Neuronal stem cell (in vitro differentiated cells): ENCODE results near the gene SIGLEC1.

Experiments
- DNase-seq: peaks from one replicate; pipeline ENCODE4 v3.0.0-alpha.2; 2013; ENCODE audit warnings: low spot score
- H2AFZ ChIP-seq: one replicate; pipeline ENCODE4 v1.6.1; 2013; ENCODE audit warnings: mild to moderate bottlenecking, low read length, inconsistent platforms
- H2AK5ac ChIP-seq: 2 replicates; pipeline ENCODE4 v1.6.1; 2013; ENCODE audit warnings: low read depth, mild to moderate bottlenecking, inconsistent platforms, low read length, moderate library complexity, mixed read lengths
- H2BK120ac ChIP-seq: 2 replicates; pipeline ENCODE4 v1.6.1; 2013; ENCODE audit warnings: low read depth, mild to moderate bottlenecking, inconsistent platforms, low read length, moderate library complexity, mixed read lengths
- H2BK12ac ChIP-seq: one replicate; pipeline ENCODE4 v1.6.1; 2013; ENCODE audit warnings: low read length, inconsistent platforms
- H2BK15ac ChIP-seq: 2 replicates; pipeline ENCODE4 v1.6.1; 2013; ENCODE audit warnings: mild to moderate bottlenecking, low read length, inconsistent platforms, mixed read lengths
- H2BK5ac ChIP-seq: one replicate; pipeline ENCODE4 v1.6.1; 2013; ENCODE audit warnings: inconsistent platforms, mild to moderate bottlenecking, low read length, moderate library complexity
- H3K14ac ChIP-seq: one replicate; pipeline ENCODE4 v1.6.1; 2013; ENCODE audit warnings: low read length, inconsistent platforms
- H3K18ac ChIP-seq: 2 replicates; pipeline ENCODE4 v1.6.1; 2013; ENCODE audit warnings: low read length, inconsistent platforms
- H3K23ac ChIP-seq: 2 replicates; pipeline ENCODE4 v1.6.1; 2013; ENCODE audit warnings: low read depth, mild to moderate bottlenecking, mixed read lengths, low read length, inconsistent platforms; ENCODE audit not compliant: poor library complexity
- H3K27ac ChIP-seq: replicated peaks from 3 replicates; pipeline ENCODE4 v1.5.1; 2013; ENCODE audit warnings: low read length, inconsistent platforms
- H3K27me3 ChIP-seq, 3 experiments: 2 replicates each; pipeline ENCODE4 v1.6.1; 2013; ENCODE audit warnings: low read length in 3 of 3, mild to moderate bottlenecking in 2 of 3, inconsistent platforms in 1 of 3, low read depth in 1 of 3, mixed read lengths in 1 of 3, moderate library complexity in 1 of 3; ENCODE audit not compliant: control insufficient read depth in 3 of 3, insufficient read depth in 3 of 3
- H3K36me3 ChIP-seq, 2 donors: replicated peaks in 1 of 2; 2 replicates each; pipeline ENCODE4 v1.6.1; 2013; ENCODE audit warnings: low read length in 2 of 2; ENCODE audit not compliant: control insufficient read depth in 2 of 2, insufficient read depth in 2 of 2
- H3K4ac ChIP-seq: 2 replicates; pipeline ENCODE4 v1.6.1; 2013; ENCODE audit warnings: inconsistent platforms, mild to moderate bottlenecking, low read length, moderate library complexity
- H3K4me1 ChIP-seq, 2 donors: 1 replicate in 1 of 2; 2 replicates in 1 of 2; pipeline ENCODE4 v1.6.1; 2013; ENCODE audit warnings: low read length in 2 of 2, low read depth in 1 of 2; ENCODE audit not compliant: control insufficient read depth in 2 of 2, insufficient read depth in 1 of 2
- H3K4me2 ChIP-seq: one replicate; pipeline ENCODE4 v1.6.1; 2013; ENCODE audit warnings: mild to moderate bottlenecking, low read length, inconsistent platforms; ENCODE audit not compliant: insufficient read depth, poor library complexity, severe bottlenecking
- H3K4me3 ChIP-seq, 2 donors: 2 replicates each; pipeline ENCODE4 v1.5.1; 2013; ENCODE audit warnings: low read length in 2 of 2, mild to moderate bottlenecking in 2 of 2, inconsistent platforms in 1 of 2, moderate library complexity in 1 of 2
- H3K79me1 ChIP-seq: one replicate; pipeline ENCODE4 v1.6.1; 2013; ENCODE audit warnings: low read depth, mild to moderate bottlenecking, inconsistent platforms, low read length, moderate library complexity
- H3K9ac ChIP-seq: one replicate; pipeline ENCODE4 v1.6.1; 2013; ENCODE audit warnings: mild to moderate bottlenecking, low read depth, low read length, inconsistent platforms; ENCODE audit not compliant: poor library complexity
- H3K9me3 ChIP-seq, 2 donors: replicated peaks in 1 of 2; 2 replicates each; pipeline versions ENCODE3 to v1.6.1; 2013; ENCODE audit warnings: low read length in 2 of 2, mild to moderate bottlenecking in 2 of 2, inconsistent platforms in 1 of 2, low read depth in 1 of 2, mixed read lengths in 1 of 2, moderate library complexity in 1 of 2; ENCODE audit not compliant: control insufficient read depth in 2 of 2, insufficient read depth in 1 of 2
- H4K8ac ChIP-seq: one replicate; pipeline ENCODE4 v1.6.1; 2013; ENCODE audit warnings: low read depth, mild to moderate bottlenecking, inconsistent platforms, low read length, moderate library complexity
- H4K91ac ChIP-seq: one replicate; pipeline ENCODE4 v1.6.1; 2013; ENCODE audit warnings: low read length, low read depth, mild to moderate bottlenecking, inconsistent platforms; ENCODE audit not compliant: poor library complexity
- WGBS, 2 donors: extraction: QIAGEN DNeasy Blood & Tissue Kit; methylation state at CpG; one replicate each; pipeline ENCODE4 v1.1.7; 2013; ENCODE audit warnings: missing lambda C conversion rate in 2 of 2, mixed read lengths in 1 of 2; ENCODE audit not compliant: insufficient read length in 2 of 2, insufficient replicate concordance in 1 of 2; ENCODE audit errors: extremely low coverage in 2 of 2; 5-methylcytosine and 5-hydroxymethylcytosine counted together

SIGLEC1 gene

DNA sequence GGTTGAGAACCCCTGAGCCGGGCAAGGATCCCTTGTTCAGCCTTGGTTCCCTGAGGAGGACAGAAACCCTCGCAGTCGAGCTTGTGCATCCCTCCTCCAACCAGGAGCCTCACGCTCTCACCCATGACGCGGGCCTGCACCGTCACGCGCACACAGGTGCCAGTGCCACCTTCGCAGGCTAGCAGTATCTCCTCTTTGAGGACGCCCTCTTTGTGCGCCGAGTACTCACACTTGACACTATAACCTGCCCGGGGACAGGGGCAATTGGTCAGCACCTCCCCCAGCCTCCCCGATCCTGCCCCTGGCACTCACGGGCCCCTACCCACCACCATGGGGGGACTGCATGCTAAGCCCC is 41.9 kb upstream of the SIGLEC1 start:
- H3K4ac ChIP-seq = no peak overlapping the region
- no peak overlapping the region for H3K4me2 ChIP-seq
- H3K9me3 ChIP-seq = no peaks in the 10 kb centered on the region
- no peak overlapping the region for H4K8ac ChIP-seq
- no peak overlapping the region for H2AFZ ChIP-seq
- no peak overlapping the region for H3K4me3 ChIP-seq
- no peak for DNase-seq
- no peak overlapping the region for H3K18ac ChIP-seq
- H2AK5ac ChIP-seq = no peak overlapping the region
- H3K9ac ChIP-seq = no peak overlapping the region
- H3K36me3 ChIP-seq = peaks cover 6 to 45% of the 10 kb centered on the region in 2 donors
- H2BK12ac ChIP-seq = no peak overlapping the region
- peaks cover 0 to 36% (median 10%) of the 10 kb centered on the region in 3 experiments for H3K27me3 ChIP-seq
- no peak overlapping the region for H4K91ac ChIP-seq
- peaks cover 0 to 4% of the 10 kb centered on the region in 2 donors for H3K4me1 ChIP-seq
- no peak overlapping the region for H2BK5ac ChIP-seq
- no CpG with 5 or more reads among the region's 16 CpGs for WGBS, 2 donors
- H3K23ac ChIP-seq = no peak overlapping the region
- H3K79me1 ChIP-seq = peaks cover 3% of the 10 kb centered on the region
- H2BK120ac ChIP-seq = no peak overlapping the region
- no peak overlapping the region for H2BK15ac ChIP-seq
- no peak overlapping the region for H3K27ac ChIP-seq
- peak overlapping the region; percentile 11 for H3K14ac ChIP-seq

DNA sequence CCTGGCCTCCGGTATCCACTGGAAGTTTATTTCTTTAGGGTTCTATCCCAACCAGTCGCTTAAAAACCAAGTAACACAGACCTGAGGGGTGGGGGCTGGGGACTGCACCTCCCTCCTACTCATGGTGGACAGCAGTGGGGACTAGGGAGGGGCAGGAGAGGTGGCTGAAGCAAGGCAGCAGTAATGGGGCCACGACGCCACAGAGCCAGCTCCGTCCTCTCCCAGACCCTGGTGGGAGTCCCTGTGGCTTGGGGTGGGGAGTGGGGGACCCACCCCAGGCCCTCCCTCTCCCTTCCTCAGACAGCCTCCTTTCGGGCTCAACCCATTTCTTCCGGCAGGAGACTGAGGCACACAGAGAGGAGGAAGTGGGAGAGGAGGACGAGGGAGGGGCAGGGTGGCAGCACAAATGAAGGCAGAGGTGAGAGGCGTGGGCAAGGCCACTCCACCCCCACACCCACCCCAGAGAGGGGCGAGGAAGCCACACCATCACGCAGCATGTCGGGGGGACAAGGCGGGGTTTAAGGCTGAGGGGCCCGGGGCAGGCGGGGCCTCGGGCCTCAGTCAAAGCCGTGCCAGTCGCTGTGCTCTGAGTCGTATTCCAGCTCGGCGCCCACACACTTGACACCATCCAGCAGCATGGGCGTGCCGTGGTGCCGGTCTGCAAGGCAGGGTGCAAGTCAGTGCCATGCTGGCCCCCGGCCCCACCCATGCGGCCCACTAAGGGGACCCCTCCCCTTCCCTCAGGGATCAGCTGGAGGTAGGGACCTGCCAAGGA is 41.3 kb upstream of the SIGLEC1 start:
- no peak overlapping the region for H2BK5ac ChIP-seq
- WGBS, 2 donors = no CpG with 5 or more reads among the region's 26 CpGs
- no peak overlapping the region for H4K91ac ChIP-seq

DNA sequence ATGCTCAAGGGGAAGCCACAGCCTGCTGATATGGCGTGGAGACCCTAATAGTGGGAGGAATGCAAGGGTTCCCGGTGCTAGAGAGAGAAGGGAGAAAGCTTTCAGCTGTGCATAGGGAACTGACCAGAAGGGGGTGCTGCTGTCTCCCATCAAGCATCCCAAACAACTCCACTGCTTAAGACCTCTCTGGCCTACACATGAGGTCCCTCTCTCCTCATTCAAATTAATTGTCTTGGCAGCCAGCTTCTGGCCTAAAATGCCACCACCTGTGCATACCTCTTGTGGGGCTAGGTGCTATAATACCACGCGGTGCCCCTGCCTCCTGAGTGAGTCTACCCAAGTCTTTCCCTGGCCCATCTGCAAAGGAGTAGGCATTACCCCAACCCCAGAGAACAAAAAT is 40.7 kb upstream of the SIGLEC1 start:
- Histone ChIP-seq H3K4ac (no peak overlapping the region), H3K4me3 (no peak overlapping the region), H3K9ac (no peak overlapping the region), H3K9me3 (no peaks in the 10 kb centered on the region), H3K27me3 (peaks cover 0 to 43% (median 10%) of the 10 kb centered on the region in 3 experiments), H3K4me1 (peaks cover 0 to 3% of the 10 kb centered on the region in 2 donors), H3K79me1 (no peaks in the 10 kb centered on the region), H2AK5ac (no peak overlapping the region), H3K4me2 (no peak overlapping the region), H3K18ac (no peak overlapping the region), H3K14ac (no peak overlapping the region), H2BK120ac (no peak overlapping the region), H3K23ac (no peak overlapping the region), H2BK15ac (no peak overlapping the region), H3K36me3 (peaks cover 3 to 36% of the 10 kb centered on the region in 2 donors), H2AFZ (no peak overlapping the region), H3K27ac (no peak overlapping the region), H2BK12ac (no peak overlapping the region), H4K8ac (no peak overlapping the region), H2BK5ac (no peak overlapping the region), H4K91ac (no peak overlapping the region)
- DNase-seq = peak; percentile 52
- no CpG with 5 or more reads among the region's 4 CpGs for WGBS, 2 donors

More for the DNA sequence above, 41.3 kb upstream of the SIGLEC1 start:
- peaks cover 3% of the 10 kb centered on the region for H3K79me1 ChIP-seq
- H3K36me3 ChIP-seq = peaks cover 6 to 41% of the 10 kb centered on the region in 2 donors
- no peak overlapping the region for H3K18ac ChIP-seq
- no peaks in the 10 kb centered on the region for H3K9me3 ChIP-seq
- no peak overlapping the region for H2BK12ac ChIP-seq
- peaks cover 0 to 3% of the 10 kb centered on the region in 2 donors for H3K4me1 ChIP-seq
- no peak overlapping the region for H4K8ac ChIP-seq
- H2BK120ac ChIP-seq = no peak overlapping the region
- H2AFZ ChIP-seq = no peak overlapping the region
- H3K4ac ChIP-seq = no peak overlapping the region
- no peak overlapping the region for H2BK15ac ChIP-seq
- H3K4me2 ChIP-seq = no peak overlapping the region
- peaks cover 0 to 41% (median 10%) of the 10 kb centered on the region in 3 experiments for H3K27me3 ChIP-seq
- no peak for DNase-seq
- H3K14ac ChIP-seq = peak overlapping the region; percentile 11
- H3K23ac ChIP-seq = peak overlapping the region; percentile 25
- no peak overlapping the region for H3K4me3 ChIP-seq
- H3K9ac ChIP-seq = peak overlapping the region; percentile 54
- H2AK5ac ChIP-seq = peak overlapping the region; percentile 41
- H3K27ac ChIP-seq = no peak overlapping the region

DNA sequence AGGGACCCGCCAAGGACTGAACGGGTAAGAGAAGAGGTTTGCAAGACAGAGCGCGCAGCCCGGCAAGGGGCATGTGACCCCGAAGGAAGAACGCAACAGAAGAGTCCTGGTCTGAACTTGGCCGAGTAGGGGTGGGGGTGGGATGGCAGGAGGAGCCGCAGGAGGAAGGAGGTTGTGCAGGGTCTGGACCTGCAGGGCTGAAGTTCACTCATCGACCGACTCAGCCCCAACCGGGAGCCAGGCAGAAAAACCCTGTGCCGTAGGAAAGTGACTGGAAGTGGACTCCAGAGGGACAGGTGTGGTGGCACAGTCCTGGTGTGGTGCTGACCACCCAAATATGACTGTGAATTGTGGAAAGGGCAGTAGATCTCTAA is 40.0 kb upstream of the SIGLEC1 start:
- no peak overlapping the region for H2BK12ac ChIP-seq
- peak overlapping the region; percentile 66 for H3K23ac ChIP-seq
- no peaks in the 10 kb centered on the region for H3K79me1 ChIP-seq
- H3K9ac ChIP-seq = no peak overlapping the region
- DNase-seq = no peak
- H2BK15ac ChIP-seq = no peak overlapping the region
- no peak overlapping the region for H2AFZ ChIP-seq
- no peak overlapping the region for H2BK120ac ChIP-seq
- no peak overlapping the region for H3K4ac ChIP-seq
- no peak overlapping the region for H2BK5ac ChIP-seq
- H3K14ac ChIP-seq = no peak overlapping the region
- H3K4me3 ChIP-seq = no peak overlapping the region
- peak overlapping the region; percentile 12 for H3K18ac ChIP-seq
- H3K27ac ChIP-seq = no peak overlapping the region
- no CpG with 5 or more reads among the region's 13 CpGs for WGBS, 2 donors
- peak overlapping the region; percentile 56 for H3K4me2 ChIP-seq
- no peak overlapping the region for H4K91ac ChIP-seq
- no peak overlapping the region for H4K8ac ChIP-seq
- H3K9me3 ChIP-seq = no peaks in the 10 kb centered on the region
- H3K36me3 ChIP-seq = peaks cover 1 to 29% of the 10 kb centered on the region in 2 donors
- H3K4me1 ChIP-seq = peaks cover 0 to 3% of the 10 kb centered on the region in 2 donors
- no peak overlapping the region for H2AK5ac ChIP-seq
- H3K27me3 ChIP-seq = peaks cover 0 to 45% (median 10%) of the 10 kb centered on the region in 3 experiments
